Measurements from ENCODE around the gene PRRG2. TPM values are rescaled to one million over a fixed set of nuclear protein-coding genes. Genes with fewer than 3 reads are reported as not detected.
A peak's percentile ranks its signal among the peaks of the same experiment; 100 is the strongest.

PRRG2 gene
- polyA plus RNA-seq, 4 donors, result 7.3 to 9.3 (median 8.3) TPM

- DNase-seq (ENCODE audit: low read depth in 4 of 4, low spot score in 3 of 4), result no peak
Measured at GRCh38 chr19:49585023-49585422, 3.9 kb downstream of the PRRG2 start.

DNA sequence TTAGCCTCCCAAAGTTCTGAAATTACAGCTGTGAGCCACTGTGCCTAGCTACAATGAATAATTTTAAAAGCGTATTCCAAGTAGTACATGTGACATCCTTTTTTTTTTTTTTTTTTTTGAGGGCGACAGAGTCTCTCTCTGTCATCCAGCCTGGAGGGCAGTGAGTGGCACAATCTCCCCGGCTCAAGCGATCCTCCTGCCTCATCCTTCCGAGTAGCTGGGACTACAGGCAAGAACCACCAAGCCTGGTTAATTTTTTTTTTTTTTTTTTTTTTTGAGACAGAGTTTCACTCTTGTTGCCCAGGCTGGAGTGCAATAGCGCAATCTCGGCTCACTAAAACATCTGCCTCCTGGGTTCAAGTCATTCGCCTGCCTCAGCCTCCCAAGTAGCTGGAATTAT, 6.1 kb downstream of the PRRG2 start:
- no peak for DNase-seq (ENCODE audit: low read depth in 4 of 4, low spot score in 3 of 4)

DNA sequence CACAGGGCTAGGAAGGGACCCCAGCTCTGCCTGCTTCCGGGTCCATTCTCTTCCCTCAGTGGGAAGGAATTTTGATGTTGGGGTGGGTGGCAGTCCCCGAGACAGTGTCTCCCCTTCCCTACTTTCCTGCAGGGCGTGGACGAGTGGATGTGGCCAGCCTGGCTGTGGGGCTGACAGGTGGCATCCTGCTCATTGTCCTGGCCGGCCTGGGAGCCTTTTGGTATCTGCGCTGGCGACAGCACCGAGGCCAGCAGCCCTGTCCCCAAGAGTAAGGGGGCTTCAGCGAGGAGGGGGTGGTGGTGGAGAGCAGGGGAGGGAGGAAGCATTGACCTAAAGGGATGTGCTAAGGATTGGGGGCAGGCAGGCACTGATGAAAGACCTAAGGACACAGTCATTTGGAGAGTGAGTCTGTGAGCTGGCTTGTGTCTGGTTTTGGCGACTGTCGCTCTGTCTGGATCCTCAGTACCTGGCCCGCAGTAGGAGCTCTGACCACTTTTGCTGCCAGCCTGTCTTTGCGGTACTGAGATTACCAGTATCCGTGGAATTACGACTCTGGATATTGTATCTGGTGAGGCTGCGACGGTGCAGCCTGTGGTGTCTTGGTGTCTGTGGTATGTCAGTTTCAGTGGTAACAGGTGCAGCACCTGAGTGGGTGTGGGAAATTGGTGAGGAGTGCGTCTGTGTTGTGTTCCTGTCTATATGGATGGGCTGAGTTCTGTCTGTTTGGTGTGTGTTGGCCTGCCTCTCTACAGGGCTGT, 7.4 kb downstream of the PRRG2 start:
- no peak for DNase-seq (ENCODE audit: low read depth in 4 of 4, low spot score in 3 of 4)

- no peak for DNase-seq (ENCODE audit: low read depth in 4 of 4, low spot score in 3 of 4)
Measured at GRCh38 chr19:49589502-49589905, 8.4 kb downstream of the PRRG2 start.

- peak; percentile 87 to 93 (median 92) for DNase-seq (ENCODE audit: low read depth in 4 of 4, low spot score in 3 of 4)
Measured at GRCh38 chr19:49590071-49590970, 9.2 kb downstream of the PRRG2 start.

DNA sequence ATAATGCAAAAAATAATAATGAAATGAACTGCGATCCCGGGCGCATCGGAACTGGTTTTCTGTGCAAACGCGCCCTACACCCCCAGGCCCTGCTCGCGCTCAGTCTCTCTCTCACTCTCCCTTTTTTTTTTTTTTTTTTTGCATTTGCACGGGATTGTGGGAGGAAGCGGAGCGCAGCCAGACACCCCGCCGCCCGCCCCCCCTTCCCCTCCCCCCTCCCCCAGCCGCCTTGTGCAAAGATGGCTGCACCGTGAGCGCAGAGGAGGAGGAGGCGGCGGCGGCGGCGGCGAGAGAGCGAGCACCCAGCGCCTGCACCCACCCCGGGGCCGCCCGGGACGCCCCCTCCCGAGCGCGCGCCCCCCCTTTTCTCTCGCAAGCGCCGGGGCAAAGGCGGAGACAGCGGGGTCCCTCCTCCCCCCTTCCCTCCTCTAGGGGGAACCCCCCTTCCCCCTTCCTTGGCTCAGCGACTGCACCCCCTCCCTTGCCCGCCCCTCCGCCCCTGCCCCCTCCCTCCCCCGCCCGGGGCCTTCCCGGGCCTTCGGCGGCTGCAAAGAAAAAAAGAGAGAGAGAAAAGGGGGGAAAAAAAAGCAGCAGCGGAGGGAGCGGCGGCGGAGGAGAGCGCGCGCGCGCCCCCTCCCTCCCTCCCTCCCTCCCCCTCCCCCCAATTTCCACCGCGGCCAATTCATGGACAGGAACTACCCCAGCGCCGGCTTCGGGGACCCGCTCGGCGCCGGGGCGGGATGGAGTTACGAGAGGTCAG, 10.0 kb downstream of the PRRG2 start, which contains the start of gene PRR12:
PRR12 (plus strand) TSS at position 212 of the 760 bp plus-strand sequence; CDS start at position 685, 473 bp downstream.
- DNase-seq (ENCODE audit: low read depth in 4 of 4, low spot score in 3 of 4), result no peak

DNA sequence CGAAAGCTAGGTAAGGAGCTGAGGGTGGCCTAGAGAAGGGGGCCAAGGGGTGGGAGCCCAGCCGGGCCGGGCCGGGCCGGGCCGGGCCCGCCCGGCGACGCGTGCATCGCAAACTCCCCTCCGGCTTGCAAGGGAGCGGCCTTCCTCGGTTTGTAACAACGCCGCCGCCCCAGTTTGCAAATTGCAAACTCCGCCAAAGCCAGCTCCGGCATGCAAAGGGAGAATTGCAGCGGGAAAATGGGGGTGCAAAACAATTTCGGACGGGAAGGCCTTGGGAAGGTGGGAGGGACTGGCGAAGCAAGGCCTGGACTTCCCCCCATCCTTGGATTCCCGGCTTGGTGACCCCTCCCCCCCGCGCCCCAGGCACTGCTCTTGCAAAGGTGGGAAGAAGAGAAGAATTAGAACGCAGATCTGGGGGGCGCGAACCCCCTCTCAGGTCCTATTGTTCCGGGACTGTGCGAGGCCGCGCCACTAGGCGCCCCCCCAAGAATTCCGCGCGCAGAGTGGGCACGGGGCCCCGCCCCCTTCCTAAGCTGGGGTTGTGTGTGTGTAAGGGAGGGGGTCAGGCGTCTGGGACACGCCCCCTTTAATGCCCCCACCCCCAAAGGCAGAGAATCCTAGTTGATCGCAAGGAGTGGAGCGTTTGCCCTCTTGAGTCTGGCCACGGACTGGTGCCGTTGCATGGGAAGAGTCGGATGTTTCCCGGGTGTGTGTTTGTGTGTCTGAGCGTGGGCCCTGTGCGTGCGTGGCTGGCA, 10.8 kb downstream of the PRRG2 start:
- DNase-seq (ENCODE audit: low read depth in 4 of 4, low spot score in 3 of 4), result no peak

- no peak for DNase-seq (ENCODE audit: low read depth in 4 of 4, low spot score in 3 of 4)
Measured at GRCh38 chr19:49592486-49593232, 11.5 kb downstream of the PRRG2 start.

DNA sequence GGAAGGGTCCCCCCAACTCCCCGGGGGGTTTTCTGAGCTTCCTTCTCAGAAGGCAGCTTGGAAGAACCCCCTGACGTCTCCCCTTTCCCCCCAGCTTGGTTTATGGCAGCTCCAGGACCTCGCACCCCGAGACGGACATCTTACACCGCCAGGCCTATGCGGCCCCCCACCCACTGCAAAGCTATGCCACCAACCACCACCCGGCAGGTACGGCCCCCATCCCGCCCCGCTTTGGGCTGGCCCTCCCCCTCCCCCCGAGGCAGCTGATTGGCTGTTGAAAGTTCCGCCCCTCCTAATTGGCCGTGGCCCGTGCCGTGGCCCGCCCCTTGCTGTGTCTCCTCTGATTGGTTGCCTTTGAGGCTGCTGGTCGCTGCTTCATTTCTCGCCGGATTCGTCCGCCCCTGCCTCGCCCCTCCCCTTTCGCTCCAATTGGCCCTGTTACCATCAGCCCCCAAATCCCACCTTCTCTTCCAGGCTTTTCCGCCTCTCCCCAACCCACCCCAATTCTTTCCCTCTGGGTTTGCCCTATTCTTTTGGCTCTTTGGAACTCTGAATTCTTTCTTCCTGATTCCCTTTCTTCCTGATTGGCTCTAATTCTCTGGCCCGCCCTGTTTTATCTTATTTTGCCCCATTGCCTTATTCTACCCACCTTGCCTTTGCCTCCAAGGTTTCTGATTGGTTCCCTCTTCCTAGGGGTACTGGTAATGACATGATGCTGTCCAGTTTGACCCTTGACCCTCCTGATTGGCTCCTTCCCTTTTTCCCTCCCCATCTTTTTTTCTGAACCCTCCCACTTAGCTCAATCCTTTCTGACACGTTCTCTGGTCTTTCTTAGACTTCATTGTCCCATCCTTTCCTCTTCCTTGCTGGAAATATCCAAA, 12.4 kb downstream of the PRRG2 start:
- DNase-seq (ENCODE audit: low read depth in 4 of 4, low spot score in 3 of 4), result peak in 2 of 4 donors; percentile 79

- DNase-seq (ENCODE audit: low read depth in 4 of 4, low spot score in 3 of 4), result no peak
Measured at GRCh38 chr19:49594157-49594992, 13.3 kb downstream of the PRRG2 start.

DNA sequence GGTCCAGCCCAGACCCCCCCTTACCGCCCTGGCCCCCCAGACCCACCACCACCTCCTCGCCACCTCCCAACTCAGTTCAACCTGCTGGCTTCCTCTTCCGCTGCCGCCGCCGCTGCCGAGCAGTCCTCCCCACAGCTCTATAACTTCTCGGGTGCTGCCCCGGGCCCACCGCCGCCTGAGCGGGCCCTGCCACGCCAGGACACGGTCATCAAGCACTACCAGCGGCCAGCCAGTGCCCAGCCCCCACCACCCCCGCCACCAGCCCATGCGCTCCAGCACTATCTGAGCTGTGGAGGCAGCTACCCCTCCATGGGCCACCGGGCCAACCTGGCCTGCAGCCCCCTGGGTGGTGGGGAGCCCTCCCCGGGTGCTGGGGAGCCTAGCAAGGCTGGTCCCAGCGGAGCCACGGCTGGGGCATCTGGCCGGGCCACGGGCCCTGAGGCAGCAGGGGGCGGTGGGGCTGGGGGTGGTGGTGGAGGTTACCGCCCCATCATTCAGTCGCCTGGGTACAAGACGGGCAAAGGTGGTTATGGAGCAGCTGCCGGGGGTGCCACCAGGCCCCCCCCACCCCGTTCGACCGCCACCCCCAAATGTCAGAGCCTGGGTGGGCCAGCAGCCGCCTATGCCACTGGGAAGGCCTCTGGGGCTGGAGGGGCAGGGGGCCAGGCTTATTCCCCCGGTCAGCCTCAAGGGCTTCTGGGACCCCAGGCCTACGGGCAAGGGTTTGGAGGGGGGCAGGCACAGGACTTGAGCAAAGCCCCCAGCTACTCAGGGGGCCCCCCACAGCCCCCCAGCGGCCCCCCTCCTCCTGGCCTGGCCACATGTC, 14.1 kb downstream of the PRRG2 start:
- DNase-seq (ENCODE audit: low read depth in 4 of 4, low spot score in 3 of 4), result no peak

DNA sequence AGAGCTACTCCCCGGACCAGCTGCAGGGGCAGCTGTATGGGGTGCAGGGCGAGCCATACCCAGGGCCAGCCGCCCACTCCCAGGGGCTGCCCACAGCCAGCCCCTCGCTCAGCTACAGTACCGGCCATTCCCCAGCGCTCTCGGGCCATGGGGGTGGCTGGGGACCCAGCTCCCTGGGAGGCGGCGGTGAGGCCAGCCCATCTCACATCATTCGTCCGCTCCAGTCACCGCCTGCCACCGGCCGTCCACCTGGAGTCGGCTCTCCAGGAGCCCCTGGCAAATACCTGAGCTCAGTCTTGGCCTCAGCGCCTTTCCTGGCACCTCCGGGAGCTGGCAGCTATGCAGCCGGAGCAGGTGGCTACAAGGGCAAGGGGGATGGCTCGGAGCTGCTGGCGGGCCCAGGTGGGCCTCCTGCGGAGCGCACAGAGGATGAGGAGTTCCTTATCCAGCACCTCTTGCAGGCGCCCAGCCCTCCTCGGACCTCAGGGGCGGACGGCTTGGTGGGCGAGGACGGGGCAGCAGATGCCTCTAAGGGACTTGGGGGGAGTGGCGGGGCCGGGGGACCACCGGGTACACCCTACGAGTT, 14.8 kb downstream of the PRRG2 start:
- DNase-seq (ENCODE audit: low read depth in 4 of 4, low spot score in 3 of 4), result no peak

GRCh38 chr19:49596407-49596806, 15.3 kb downstream of the PRRG2 start:
- no peak for DNase-seq (ENCODE audit: low read depth in 4 of 4, low spot score in 3 of 4)

GRCh38 chr19:49596954-49597702, 16.0 kb downstream of the PRRG2 start:
- DNase-seq (ENCODE audit: low read depth in 4 of 4, low spot score in 3 of 4), result no peak

GRCh38 chr19:49597703-49597974, 16.5 kb downstream of the PRRG2 start:
- no peak for DNase-seq (ENCODE audit: low read depth in 4 of 4, low spot score in 3 of 4)

Data from right renal pelvis (tissue), 4 donors.